BJ (cell line): ENCODE measurements around the gene ZNF423. TPM values are rescaled to one million over a fixed set of nuclear protein-coding genes. Genes with fewer than 3 reads are reported as not detected.

ENCODE experiments used
- CTCF ChIA-PET: fragments of 350-600 bp; formaldehyde crosslinking; extraction: SDS; loops from one replicate; lab custom pipeline; 2021; ENCODE audit warnings: antibody characterized with exemption, inconsistent platforms; lab: Yijun Ruan, JAX
- POLR2A ChIA-PET: fragments of 300-600 bp; sonication (Branson Sonifier 250); formaldehyde crosslinking; extraction: SDS; loops from one replicate; lab custom pipeline; 2021; ENCODE audit warnings: antibody characterized with exemption; lab: Charles Lee
- DNase-seq: peaks from one replicate; pipeline ENCODE4 v3.0.0-alpha.2; 2011; ENCODE audit warnings: low read depth
- H3K27me3 ChIP-seq: 2 replicates; pipeline ENCODE4 v1.6.0; 2011; ENCODE audit warnings: low read length; ENCODE audit not compliant: control insufficient read depth, insufficient read depth
- H3K36me3 ChIP-seq: 2 replicates; pipeline ENCODE4 v1.5.1; 2011; ENCODE audit warnings: low read length; ENCODE audit not compliant: control insufficient read depth, insufficient read depth
- H3K4me3 ChIP-seq: 2 replicates; pipeline ENCODE4 v1.5.1; 2011; ENCODE audit warnings: low read depth, mild to moderate bottlenecking, control low read depth, low read length
- polyA plus RNA-seq: library from polyadenylated mRNA; depleted of rRNA; stranded (reverse); fragments of >200 nt; gene quantifications from 2 replicates; pipeline ENCODE4 v1.2.3, GENCODE V29; 2011
- TF ChIP-seq, protein P1 (sequence below): IDR thresholded peaks from 2 replicates; pipeline ENCODE4 v1.5.1; 2011; ENCODE audit warnings: low read depth, mild to moderate bottlenecking, control low read depth, inconsistent platforms, low read length, moderate library complexity; ENCODE audit not compliant: insufficient read depth

The ZNF423 gene
- polyA plus RNA-seq, 1 experiment: 0.22 TPM

GRCh38 chr16:49523435-49524159 lies 332.3 kb downstream of the ZNF423 start:
- TF ChIP-seq, protein P1, sequence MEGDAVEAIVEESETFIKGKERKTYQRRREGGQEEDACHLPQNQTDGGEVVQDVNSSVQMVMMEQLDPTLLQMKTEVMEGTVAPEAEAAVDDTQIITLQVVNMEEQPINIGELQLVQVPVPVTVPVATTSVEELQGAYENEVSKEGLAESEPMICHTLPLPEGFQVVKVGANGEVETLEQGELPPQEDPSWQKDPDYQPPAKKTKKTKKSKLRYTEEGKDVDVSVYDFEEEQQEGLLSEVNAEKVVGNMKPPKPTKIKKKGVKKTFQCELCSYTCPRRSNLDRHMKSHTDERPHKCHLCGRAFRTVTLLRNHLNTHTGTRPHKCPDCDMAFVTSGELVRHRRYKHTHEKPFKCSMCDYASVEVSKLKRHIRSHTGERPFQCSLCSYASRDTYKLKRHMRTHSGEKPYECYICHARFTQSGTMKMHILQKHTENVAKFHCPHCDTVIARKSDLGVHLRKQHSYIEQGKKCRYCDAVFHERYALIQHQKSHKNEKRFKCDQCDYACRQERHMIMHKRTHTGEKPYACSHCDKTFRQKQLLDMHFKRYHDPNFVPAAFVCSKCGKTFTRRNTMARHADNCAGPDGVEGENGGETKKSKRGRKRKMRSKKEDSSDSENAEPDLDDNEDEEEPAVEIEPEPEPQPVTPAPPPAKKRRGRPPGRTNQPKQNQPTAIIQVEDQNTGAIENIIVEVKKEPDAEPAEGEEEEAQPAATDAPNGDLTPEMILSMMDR: no peak
- no peak for DNase-seq
- Histone ChIP-seq H3K36me3 (no peaks in the 10 kb centered on the region), H3K4me3 (no peak overlapping the region), H3K27me3 (no peaks in the 10 kb centered on the region)
- POLR2A ChIA-PET: no interaction called here
- CTCF ChIA-PET: interaction anchor here (0.6 kb wide), 1 partner anchor 278 kb away, joined by 4 read pairs; no protein-coding TSS in a partner anchor

- ChIA-PET POLR2A (no interaction called here), CTCF (no interaction called here)
- DNase-seq: no peak
- TF ChIP-seq, protein P1: no peak
- no peak overlapping the region for H3K4me3 ChIP-seq
- H3K36me3 ChIP-seq: no peaks in the 10 kb centered on the region
- H3K27me3 ChIP-seq: no peaks in the 10 kb centered on the region
Measured at GRCh38 chr16:49521734-49522325, 334.1 kb downstream of the ZNF423 start.

GRCh38 chr16:49520492-49521038 lies 335.3 kb downstream of the ZNF423 start:
- CTCF ChIA-PET: interaction anchor here (1.0 to 1.2 kb wide), 3 partner anchors 29 to 73 kb away, joined by 3 to 5 read pairs (median 4); no protein-coding TSS in a partner anchor
- Histone ChIP-seq H3K4me3 (no peak overlapping the region), H3K27me3 (no peaks in the 10 kb centered on the region), H3K36me3 (no peaks in the 10 kb centered on the region)
- TF ChIP-seq, protein P1: no peak
- no peak for DNase-seq
- POLR2A ChIA-PET: no interaction called here

DNA sequence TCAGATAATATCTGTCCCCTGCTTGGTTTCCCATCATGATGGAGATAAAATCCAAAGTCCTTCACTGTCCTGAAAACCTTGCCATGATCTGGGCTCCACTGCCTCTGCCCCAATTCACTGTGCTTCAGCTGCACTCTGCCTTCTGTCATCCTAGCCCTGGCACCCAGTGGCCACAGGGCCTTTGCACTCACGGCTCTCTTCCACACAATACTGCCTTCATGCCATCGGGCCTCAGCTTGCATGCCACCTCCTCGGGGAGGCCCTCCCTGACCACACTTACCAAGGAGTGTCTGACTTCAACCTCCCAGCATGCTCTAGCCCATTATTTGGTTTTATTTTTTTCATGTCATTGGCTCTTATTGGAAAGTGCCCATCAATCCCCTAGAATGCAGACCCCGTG lies 336.2 kb downstream of the ZNF423 start:
- DNase-seq: no peak
- TF ChIP-seq, protein P1: no peak
- POLR2A ChIA-PET: no interaction called here

GRCh38 chr16:49519008-49519656 lies 336.8 kb downstream of the ZNF423 start:
- Histone ChIP-seq H3K27me3 (no peaks in the 10 kb centered on the region), H3K36me3 (no peaks in the 10 kb centered on the region), H3K4me3 (no peak overlapping the region)
- ChIA-PET POLR2A (no interaction called here), CTCF (no interaction called here)
- TF ChIP-seq, protein P1: no peak
- DNase-seq: no peak

More for the DNA sequence above, 336.2 kb downstream of the ZNF423 start:
- CTCF ChIA-PET: interaction anchor here (1.0 kb wide), 1 partner anchor 30 kb away, joined by 3 read pairs; no protein-coding TSS in a partner anchor
- H3K27me3 ChIP-seq: no peaks in the 10 kb centered on the region
- no peaks in the 10 kb centered on the region for H3K36me3 ChIP-seq
- H3K4me3 ChIP-seq: no peak overlapping the region
